Fibroblast of the conjunctiva (primary cell): ENCODE measurements around the gene ATP5MC2.
"Not testable (repeated sequence)": the region's sequence is repeated elsewhere in the genome, so short reads cannot be mapped to it uniquely, and the experiment has no call there.

ENCODE experiments used
- DNase-seq: peaks from one replicate; pipeline ENCODE4 v3.0.0-alpha.2; 2010; ENCODE audit warnings: low read depth

Gene ATP5MC2

GRCh38 chr12:53646300-53646699 lies 29.6 kb downstream of the ATP5MC2 start:
- not testable (repeated sequence) for DNase-seq

- no peak for DNase-seq
Observed at GRCh38 chr12:53645165-53645564, 30.7 kb downstream of the ATP5MC2 start.

GRCh38 chr12:53644133-53644532 lies 31.8 kb downstream of the ATP5MC2 start:
- no peak for DNase-seq

GRCh38 chr12:53643232-53643979 lies 32.5 kb downstream of the ATP5MC2 start:
- no peak for DNase-seq

- DNase-seq: no peak
Observed at GRCh38 chr12:53638057-53638456, 37.8 kb downstream of the ATP5MC2 start.

- DNase-seq: no peak
Observed at GRCh38 chr12:53636641-53637040, 39.2 kb downstream of the ATP5MC2 start.

GRCh38 chr12:53635708-53636107 lies 40.2 kb downstream of the ATP5MC2 start:
- not testable (repeated sequence) for DNase-seq

- no peak for DNase-seq
Observed at GRCh38 chr12:53631721-53632120, 44.2 kb downstream of the ATP5MC2 start.

GRCh38 chr12:53627919-53628318 lies 48.0 kb downstream of the ATP5MC2 start:
- DNase-seq: no peak

GRCh38 chr12:53626702-53627169 lies 49.1 kb downstream of the ATP5MC2 start:
- no peak for DNase-seq

GRCh38 chr12:53625946-53626701 lies 49.8 kb downstream of the ATP5MC2 start, which contains the start of gene ATF7:
Gene ATF7, minus strand, starts transcription at chr12:53626382. Its CDS starts 25,382 bp downstream, at chr12:53601000.
- peak; percentile 98 for DNase-seq

GRCh38 chr12:53625373-53625945 lies 50.4 kb downstream of the ATP5MC2 start:
- no peak for DNase-seq

GRCh38 chr12:53624956-53625355 lies 50.9 kb downstream of the ATP5MC2 start:
- DNase-seq: no peak

- peak; percentile 28 for DNase-seq
Observed at GRCh38 chr12:53624458-53624857, 51.4 kb downstream of the ATP5MC2 start.

- peak; percentile 69 for DNase-seq
Observed at GRCh38 chr12:53623548-53624385, 52.1 kb downstream of the ATP5MC2 start.

- DNase-seq: no peak
Observed at GRCh38 chr12:53622724-53623123, 53.2 kb downstream of the ATP5MC2 start.

GRCh38 chr12:53618275-53618674 lies 57.6 kb downstream of the ATP5MC2 start:
- DNase-seq: no peak

GRCh38 chr12:53617700-53618099 lies 58.2 kb downstream of the ATP5MC2 start:
- no peak for DNase-seq

- DNase-seq: no peak
Observed at GRCh38 chr12:53616950-53617349, 58.9 kb downstream of the ATP5MC2 start.
